H1 (cell line): Measurements from ENCODE around the gene NBAS. TPM values are rescaled to one million over a fixed set of nuclear protein-coding genes. Genes with fewer than 3 reads are reported as not detected.

Experiments
- CTCF ChIA-PET: fragments of 300-600 bp; sonication (Branson Sonifier 250); formaldehyde crosslinking; loops from one replicate; lab custom pipeline; 2021; ENCODE audit not compliant: partially characterized antibody; lab: Charles Lee
- POLR2A ChIA-PET: fragments of 300-600 bp; sonication (Branson Sonifier 250); formaldehyde crosslinking; loops from one replicate; lab custom pipeline; 2021; ENCODE audit warnings: inconsistent platforms; ENCODE audit not compliant: partially characterized antibody; lab: Charles Lee
- DNase-seq, 2 experiments: peaks; one replicate each; pipeline versions ENCODE4 v3.0.0 to v3.0.0-alpha.2; 2010 to 2022; ENCODE audit warnings: low spot score in 2 of 2, low read depth in 1 of 2, mixed read lengths in 1 of 2
- FAIRE-seq: peaks from 2 replicates; lab custom pipeline; 2011; peaks lifted over from hg19 to GRCh38; lab: Jason Lieb, UNC
- H2AFZ ChIP-seq: 2 replicates; pipeline ENCODE4 v1.8.1; 2012; ENCODE audit warnings: low read length, inconsistent platforms
- H2AK5ac ChIP-seq: 2 replicates; pipeline ENCODE4 v1.6.1; 2013; ENCODE audit warnings: low read depth, low read length
- H2BK120ac ChIP-seq: replicated peaks from 2 replicates; pipeline ENCODE3; 2013; ENCODE audit warnings: low read depth, low read length, inconsistent platforms
- H2BK12ac ChIP-seq: 2 replicates; pipeline ENCODE4 v1.6.1; 2013; ENCODE audit warnings: low read depth, low read length
- H2BK15ac ChIP-seq: 2 replicates; pipeline ENCODE4 v1.6.1; 2013; ENCODE audit warnings: low read length
- H2BK20ac ChIP-seq: 2 replicates; pipeline ENCODE4 v1.6.1; 2013; ENCODE audit warnings: low read length
- H2BK5ac ChIP-seq: 2 replicates; pipeline ENCODE4 v1.6.1; 2013; ENCODE audit warnings: low read depth, low read length
- H3K14ac ChIP-seq: 2 replicates; pipeline ENCODE4 v1.6.1; 2013; ENCODE audit warnings: inconsistent platforms; ENCODE audit not compliant: insufficient read length
- H3K18ac ChIP-seq: 2 replicates; pipeline ENCODE4 v1.6.1; 2013; ENCODE audit warnings: low read length; ENCODE audit errors: extremely low read depth
- H3K23ac ChIP-seq: 2 replicates; pipeline ENCODE4 v1.6.1; 2013; ENCODE audit warnings: inconsistent platforms; ENCODE audit not compliant: insufficient read length
- H3K23me2 ChIP-seq: 2 replicates; pipeline ENCODE4 v1.6.1; 2013; ENCODE audit warnings: low read depth, low read length
- H3K27ac ChIP-seq: 2 replicates; pipeline ENCODE4 v1.6.1; 2011; ENCODE audit warnings: low read depth, low read length, inconsistent platforms
- H3K27me3 ChIP-seq, 4 experiments: replicated peaks in 1 of 4; 1 replicate in 1 of 4; 2 replicates in 3 of 4; pipeline versions ENCODE4 v1.6.1 to v1.8.1; 2011 to 2013; ENCODE audit warnings: low read length in 3 of 4, mild to moderate bottlenecking in 3 of 4, inconsistent platforms in 2 of 4, mixed read lengths in 2 of 4, moderate library complexity in 1 of 4; ENCODE audit not compliant: control insufficient read depth in 3 of 4, insufficient read depth in 3 of 4; ENCODE audit errors: extremely low read depth in 1 of 4
- H3K36me3 ChIP-seq, 4 experiments: 2 replicates each; pipeline versions ENCODE4 v1.6.1 to v1.8.1; 2011 to 2013; ENCODE audit warnings: mild to moderate bottlenecking in 4 of 4, low read length in 3 of 4, moderate library complexity in 2 of 4, control low read depth in 1 of 4, inconsistent platforms in 1 of 4; ENCODE audit not compliant: insufficient read depth in 4 of 4, control insufficient read depth in 2 of 4
- H3K4ac ChIP-seq: replicated peaks from 2 replicates; pipeline ENCODE3; 2013; ENCODE audit warnings: low read length, low read depth, mixed read lengths, inconsistent platforms; ENCODE audit not compliant: insufficient read length
- H3K4me1 ChIP-seq, 4 experiments: replicated peaks in 1 of 4; 1 replicate in 1 of 4; 2 replicates in 3 of 4; pipeline versions ENCODE4 v1.6.1 to v1.8.1; 2011 to 2013; ENCODE audit warnings: low read length in 3 of 4, inconsistent platforms in 2 of 4, mixed read lengths in 1 of 4; ENCODE audit not compliant: insufficient read depth in 4 of 4, control insufficient read depth in 3 of 4
- H3K4me2 ChIP-seq, 2 experiments: 2 replicates each; pipeline versions ENCODE4 v1.6.1 to v1.8.1; 2011 to 2013; ENCODE audit warnings: low read depth in 2 of 2, low read length in 2 of 2, control low read depth in 1 of 2, inconsistent platforms in 1 of 2, mild to moderate bottlenecking in 1 of 2; ENCODE audit not compliant: insufficient read depth in 1 of 2
- H3K4me3 ChIP-seq, 4 experiments: fragments of 200-600, 300-600 bp in 1 of 4; sonication (generic), shearing (Covaris generic), sonication (Bioruptor Twin) in 1 of 4; 2 replicates each; pipeline versions ENCODE4 v1.5.1 to v1.8.1; 2011 to 2016; ENCODE audit warnings: low read length in 4 of 4, low read depth in 3 of 4, control low read depth in 2 of 4, inconsistent platforms in 2 of 4, mild to moderate bottlenecking in 2 of 4, mixed read lengths in 1 of 4, moderate library complexity in 1 of 4; ENCODE audit not compliant: insufficient read depth in 2 of 4; ENCODE audit errors: extremely low read depth in 1 of 4
- H3K56ac ChIP-seq: replicated peaks from 2 replicates; pipeline ENCODE3; 2013; ENCODE audit warnings: low read depth, mild to moderate bottlenecking, mixed read lengths, low read length, inconsistent platforms; ENCODE audit not compliant: insufficient read length
- H3K79me1 ChIP-seq: 2 replicates; pipeline ENCODE4 v1.6.1; 2013; ENCODE audit warnings: low read depth, low read length, control low read depth
- H3K79me2 ChIP-seq, 2 experiments: 2 replicates each; pipeline versions ENCODE4 v1.6.1 to v1.8.1; 2012 to 2013; ENCODE audit warnings: low read length in 2 of 2, mild to moderate bottlenecking in 2 of 2, inconsistent platforms in 1 of 2; ENCODE audit not compliant: insufficient read depth in 2 of 2, control insufficient read depth in 1 of 2
- H3K9ac ChIP-seq, 4 experiments: replicated peaks in 1 of 4; 1 replicate in 1 of 4; 2 replicates in 3 of 4; pipeline versions ENCODE4 v1.6.1 to v1.8.1; 2011 to 2013; ENCODE audit warnings: low read depth in 3 of 4, low read length in 3 of 4, control low read depth in 2 of 4, mild to moderate bottlenecking in 2 of 4, moderate library complexity in 2 of 4, inconsistent platforms in 1 of 4; ENCODE audit errors: extremely low read depth in 1 of 4
- H3K9me3 ChIP-seq, 2 experiments: 2 replicates each; pipeline versions ENCODE4 v1.6.1 to v1.8.1; 2012 to 2013; ENCODE audit warnings: mild to moderate bottlenecking in 2 of 2, moderate library complexity in 2 of 2, control low read depth in 1 of 2, inconsistent platforms in 1 of 2, low read depth in 1 of 2, low read length in 1 of 2, mixed read lengths in 1 of 2; ENCODE audit not compliant: insufficient read depth in 2 of 2
- H4K20me1 ChIP-seq, 2 experiments: replicated peaks in 1 of 2; 2 replicates each; pipeline versions ENCODE3 to v1.8.1; 2011 to 2013; ENCODE audit warnings: inconsistent platforms in 2 of 2, low read length in 2 of 2, mild to moderate bottlenecking in 1 of 2; ENCODE audit not compliant: insufficient read depth in 2 of 2, control insufficient read depth in 1 of 2
- H4K5ac ChIP-seq: 2 replicates; pipeline ENCODE4 v1.6.1; 2013; ENCODE audit warnings: low read length, low read depth, mixed read lengths, inconsistent platforms; ENCODE audit not compliant: insufficient read length
- H4K8ac ChIP-seq: 2 replicates; pipeline ENCODE4 v1.8.0; 2013; ENCODE audit warnings: mild to moderate bottlenecking, moderate library complexity, low read length, inconsistent platforms; ENCODE audit not compliant: insufficient read depth; ENCODE audit errors: extremely low read depth
- H4K91ac ChIP-seq: replicated peaks from 2 replicates; pipeline ENCODE3; 2013; ENCODE audit warnings: low read length, mixed read lengths, inconsistent platforms; ENCODE audit not compliant: insufficient read length
- ATF3 ChIP-seq: IDR thresholded peaks from 2 replicates; pipeline ENCODE4 v1.6.1; 2011; ENCODE audit warnings: low read depth, mild to moderate bottlenecking, low read length; ENCODE audit not compliant: insufficient read depth
- BCL11A ChIP-seq, 2 experiments: IDR thresholded peaks; one replicate each; pipeline ENCODE4 v1.6.1; 2011; ENCODE audit warnings: low read depth in 2 of 2, low read length in 2 of 2, mild to moderate bottlenecking in 2 of 2
- CBX8 ChIP-seq: fragments of 300-800, 300-1000 bp; sonication (generic); IDR thresholded peaks from 2 replicates; pipeline ENCODE4 v1.7.1; 2016; ENCODE audit warnings: low read depth, low read length, borderline replicate concordance
- JUND ChIP-seq: IDR thresholded peaks from 2 replicates; pipeline ENCODE4 v1.6.1; 2011; ENCODE audit warnings: mild to moderate bottlenecking, improper control_type of control experiment, low read length
- KDM1A ChIP-seq: fragments of 200-600, 300-600 bp; sonication (generic); IDR thresholded peaks from 2 replicates; pipeline ENCODE4 v1.7.1; 2016; ENCODE audit warnings: mild to moderate bottlenecking, low read length, borderline replicate concordance
- NRF1 ChIP-seq: IDR thresholded peaks from 2 replicates; pipeline ENCODE4 v1.6.1; 2011; ENCODE audit warnings: mild to moderate bottlenecking, low read depth, low read length, improper control_type of control experiment
- POLR2AphosphoS5 ChIP-seq: IDR thresholded peaks from 2 replicates; pipeline ENCODE4 v1.6.1; 2011; ENCODE audit warnings: low read depth, low read length
- SP1 ChIP-seq: IDR thresholded peaks from 2 replicates; pipeline ENCODE4 v1.6.1; 2011; ENCODE audit warnings: low read depth, low read length
- SP2 ChIP-seq: IDR thresholded peaks from 2 replicates; pipeline ENCODE4 v1.6.1; 2012; ENCODE audit warnings: mild to moderate bottlenecking, low read length, inconsistent platforms
- SP4 ChIP-seq: IDR thresholded peaks from 2 replicates; pipeline ENCODE4 v1.6.1; 2012; ENCODE audit warnings: low read length, inconsistent platforms
- SUZ12 ChIP-seq: fragments of 200-600 bp; sonication (generic); IDR thresholded peaks from 2 replicates; pipeline ENCODE4 v1.6.1; 2012; ENCODE audit warnings: mild to moderate bottlenecking, inconsistent platforms, low read length, moderate library complexity, mixed read lengths
- WGBS, 2 experiments: shearing (Covaris generic) in 1 of 2; methylation state at CpG; one replicate each; pipeline versions ENCODE4 v1.1.6 to v1.1.7; 2013 to 2015; ENCODE audit warnings: low lambda C conversion rate in 2 of 2, mixed read lengths in 2 of 2, inconsistent platforms in 1 of 2, low coverage in 1 of 2, missing lambda C conversion rate in 1 of 2; ENCODE audit not compliant: insufficient replicate concordance in 2 of 2, insufficient coverage in 1 of 2, insufficient read length in 1 of 2; ENCODE audit errors: extremely low coverage in 1 of 2, missing lambda C conversion rate in 1 of 2; 5-methylcytosine and 5-hydroxymethylcytosine counted together
- polyA plus RNA-seq, 7 experiments: library from polyadenylated mRNA; depleted of rRNA in 3 of 7; stranded (reverse) in 5 of 7; unstranded in 2 of 7; fragments of >200 nt in 5 of 7; fragments of 200-250 nt in 2 of 7; gene quantifications; 1 replicate in 5 of 7; 2 replicates in 1 of 7; 4 replicates in 1 of 7; pipeline versions ENCODE4 v1.2.1 to v1.2.3, GENCODE V29; 2011 to 2013; ENCODE audit warnings: missing spikeins in 2 of 7, mixed read lengths in 2 of 7
- total RNA-seq: library from RNA; stranded (reverse); fragmentation: NEBNext Ultra II Directional; extraction: Animal tissue kit (Norgen Biotek cat#: 25700); gene quantifications from 2 replicates; pipeline ENCODE4 v1.2.1, GENCODE V29; 2021

NBAS gene
- total and polyA plus RNA-seq, 2 of the 8 experiments (the other 6 are each of a cell fraction or from before 2014, with no cell fraction given), result 19.6 to 34.8 TPM

GRCh38 chr2:15230599-15231192 is 330.4 kb downstream of the NBAS start:
- H2BK20ac ChIP-seq, result no peak overlapping the region
- ChIA-PET CTCF (interaction anchor here (1.0 kb wide), 1 partner anchor 200 kb away, joined by 3 read pairs; no protein-coding TSS in a partner anchor), POLR2A (no interaction called here)
- no peaks in the 10 kb centered on the region for H3K36me3 ChIP-seq
- H3K4me1 ChIP-seq, result no peaks in the 10 kb centered on the region
- H4K5ac ChIP-seq, result no peak overlapping the region
- H4K8ac ChIP-seq, result no peak overlapping the region
- H3K9me3 ChIP-seq, result no peaks in the 10 kb centered on the region
- DNase-seq (no peak), FAIRE-seq (no peak)
- H2AFZ ChIP-seq, result no peak overlapping the region
- H3K23me2 ChIP-seq, result no peaks in the 10 kb centered on the region
- H3K27ac ChIP-seq, result no peak overlapping the region
- H3K9ac ChIP-seq, result no peak overlapping the region
- H2BK12ac ChIP-seq, result no peak overlapping the region
- H3K4me3 ChIP-seq, result no peak overlapping the region
- H2AK5ac ChIP-seq, result no peak overlapping the region
- no peak overlapping the region for H2BK15ac ChIP-seq
- no peak overlapping the region for H3K23ac ChIP-seq
- H3K56ac ChIP-seq, result no peak overlapping the region
- H3K4me2 ChIP-seq, result no peak overlapping the region
- no peaks in the 10 kb centered on the region for H4K20me1 ChIP-seq
- H4K91ac ChIP-seq, result no peak overlapping the region
- no peak overlapping the region for H2BK120ac ChIP-seq
- TF ChIP-seq NRF1, result no peak
- TF ChIP-seq BCL11A (IDR thresholded peaks at IDR 0.05; ENCODE audit: low read depth in 2 of 2, low read length in 2 of 2), result no peak
- no peak for TF ChIP-seq SP2
- TF ChIP-seq KDM1A, result no peak
- TF ChIP-seq JUND, result no peak
- no peak for TF ChIP-seq SUZ12
- TF ChIP-seq CBX8, result no peak
- no peak for TF ChIP-seq ATF3
- no peak for TF ChIP-seq POLR2AphosphoS5
- no peak for TF ChIP-seq SP1
- no peak for TF ChIP-seq SP4
- H2BK5ac ChIP-seq, result no peak overlapping the region
- WGBS, 2 experiments, result 89% methylated on average over 7 of the region's 7 CpGs; no CpG with 5 or more reads in 1 of the 2 experiments
- no peaks in the 10 kb centered on the region for H3K79me1 ChIP-seq
- no peaks in the 10 kb centered on the region for H3K79me2 ChIP-seq
- no peaks in the 10 kb centered on the region for H3K27me3 ChIP-seq
- H3K14ac ChIP-seq, result no peak overlapping the region
- no peak overlapping the region for H3K4ac ChIP-seq
- H3K18ac ChIP-seq, result no peak overlapping the region
